RWPE2 (cell line): Measurements from ENCODE around the gene FUZ.

ENCODE experiments used
- ATAC-seq: fragments of 200-7000 bp; cut with Tn5 transposase; 3 replicates; pipeline ENCODE4 v1.9.1; 2021; ENCODE audit warnings: low read depth
- DNase-seq: peaks from one replicate; pipeline ENCODE4 v3.0.0-alpha.2; 2020; ENCODE audit warnings: low spot score
- H3K27ac ChIP-seq: fragments of 450-650 bp; 2 replicates; pipeline ENCODE4 v1.5.1; 2017; ENCODE audit warnings: mild to moderate bottlenecking; ENCODE audit not compliant: poor library complexity, severe bottlenecking
- H3K27me3 ChIP-seq: fragments of 250-450 bp; sonication (Bioruptor Pico); 2 replicates; pipeline ENCODE4 v1.5.1; 2021; ENCODE audit warnings: mild to moderate bottlenecking, moderate library complexity; ENCODE audit not compliant: insufficient read depth, poor library complexity, severe bottlenecking
- H3K36me3 ChIP-seq: fragments of 250-450 bp; sonication (Bioruptor Pico); 2 replicates; pipeline ENCODE4 v1.5.1; 2020; ENCODE audit warnings: low read depth, mild to moderate bottlenecking, moderate library complexity
- H3K4me1 ChIP-seq: fragments of 250-450 bp; sonication (Bioruptor Pico); 2 replicates; pipeline ENCODE4 v1.5.1; 2021; ENCODE audit warnings: mild to moderate bottlenecking, moderate library complexity; ENCODE audit not compliant: insufficient read depth, poor library complexity, severe bottlenecking
- H3K4me3 ChIP-seq: fragments of 250-450 bp; sonication (Bioruptor Pico); 2 replicates; pipeline ENCODE4 v1.5.1; 2021; ENCODE audit warnings: mild to moderate bottlenecking, moderate library complexity; ENCODE audit not compliant: severe bottlenecking
- H3K9me3 ChIP-seq: fragments of 250-450 bp; sonication (Bioruptor Pico); 2 replicates; pipeline ENCODE4 v1.5.1; 2021; ENCODE audit warnings: mild to moderate bottlenecking, moderate library complexity; ENCODE audit not compliant: severe bottlenecking
- TF ChIP-seq, protein P1 (sequence below): fragments of 450-650 bp; IDR thresholded peaks from one replicate; pipeline ENCODE4 v1.5.1; 2017; ENCODE audit warnings: mild to moderate bottlenecking, moderate library complexity; ENCODE audit not compliant: poor library complexity, severe bottlenecking

The FUZ gene

DNA sequence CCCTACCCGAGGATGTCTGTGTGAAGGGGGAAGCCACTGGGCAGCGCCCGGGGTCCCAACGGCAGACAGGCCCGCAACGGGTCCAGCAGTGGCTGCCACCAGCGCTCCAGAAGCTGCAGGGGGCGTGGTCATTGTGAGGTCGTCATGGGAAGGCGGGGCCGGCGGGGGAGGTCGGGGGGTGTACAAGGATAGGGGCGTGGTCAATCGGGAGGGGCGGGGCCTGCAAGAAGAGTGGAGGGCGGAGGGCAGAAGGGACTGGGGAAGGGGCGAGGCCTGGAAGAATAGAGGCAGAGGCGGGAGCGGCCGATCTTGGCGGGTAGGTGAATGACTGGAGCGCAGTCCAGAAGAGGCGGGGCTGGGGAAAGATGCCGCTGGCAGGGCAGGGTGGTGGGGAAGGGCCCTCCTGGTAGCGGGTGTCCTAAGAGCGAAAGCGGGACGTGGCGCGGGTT lies 4.4 kb downstream of the FUZ start:
- Histone ChIP-seq H3K4me1 (peaks cover under 1% of the 10 kb centered on the region), H3K9me3 (no peaks in the 10 kb centered on the region), H3K27ac (no peak overlapping the region), H3K27me3 (no peaks in the 10 kb centered on the region), H3K36me3 (peaks cover 20% of the 10 kb centered on the region), H3K4me3 (peak overlapping the region; percentile 39)
- DNase-seq (peak; percentile 93), ATAC-seq (peak; percentile 51)
- TF ChIP-seq, protein P1, sequence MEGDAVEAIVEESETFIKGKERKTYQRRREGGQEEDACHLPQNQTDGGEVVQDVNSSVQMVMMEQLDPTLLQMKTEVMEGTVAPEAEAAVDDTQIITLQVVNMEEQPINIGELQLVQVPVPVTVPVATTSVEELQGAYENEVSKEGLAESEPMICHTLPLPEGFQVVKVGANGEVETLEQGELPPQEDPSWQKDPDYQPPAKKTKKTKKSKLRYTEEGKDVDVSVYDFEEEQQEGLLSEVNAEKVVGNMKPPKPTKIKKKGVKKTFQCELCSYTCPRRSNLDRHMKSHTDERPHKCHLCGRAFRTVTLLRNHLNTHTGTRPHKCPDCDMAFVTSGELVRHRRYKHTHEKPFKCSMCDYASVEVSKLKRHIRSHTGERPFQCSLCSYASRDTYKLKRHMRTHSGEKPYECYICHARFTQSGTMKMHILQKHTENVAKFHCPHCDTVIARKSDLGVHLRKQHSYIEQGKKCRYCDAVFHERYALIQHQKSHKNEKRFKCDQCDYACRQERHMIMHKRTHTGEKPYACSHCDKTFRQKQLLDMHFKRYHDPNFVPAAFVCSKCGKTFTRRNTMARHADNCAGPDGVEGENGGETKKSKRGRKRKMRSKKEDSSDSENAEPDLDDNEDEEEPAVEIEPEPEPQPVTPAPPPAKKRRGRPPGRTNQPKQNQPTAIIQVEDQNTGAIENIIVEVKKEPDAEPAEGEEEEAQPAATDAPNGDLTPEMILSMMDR: no peak

DNA sequence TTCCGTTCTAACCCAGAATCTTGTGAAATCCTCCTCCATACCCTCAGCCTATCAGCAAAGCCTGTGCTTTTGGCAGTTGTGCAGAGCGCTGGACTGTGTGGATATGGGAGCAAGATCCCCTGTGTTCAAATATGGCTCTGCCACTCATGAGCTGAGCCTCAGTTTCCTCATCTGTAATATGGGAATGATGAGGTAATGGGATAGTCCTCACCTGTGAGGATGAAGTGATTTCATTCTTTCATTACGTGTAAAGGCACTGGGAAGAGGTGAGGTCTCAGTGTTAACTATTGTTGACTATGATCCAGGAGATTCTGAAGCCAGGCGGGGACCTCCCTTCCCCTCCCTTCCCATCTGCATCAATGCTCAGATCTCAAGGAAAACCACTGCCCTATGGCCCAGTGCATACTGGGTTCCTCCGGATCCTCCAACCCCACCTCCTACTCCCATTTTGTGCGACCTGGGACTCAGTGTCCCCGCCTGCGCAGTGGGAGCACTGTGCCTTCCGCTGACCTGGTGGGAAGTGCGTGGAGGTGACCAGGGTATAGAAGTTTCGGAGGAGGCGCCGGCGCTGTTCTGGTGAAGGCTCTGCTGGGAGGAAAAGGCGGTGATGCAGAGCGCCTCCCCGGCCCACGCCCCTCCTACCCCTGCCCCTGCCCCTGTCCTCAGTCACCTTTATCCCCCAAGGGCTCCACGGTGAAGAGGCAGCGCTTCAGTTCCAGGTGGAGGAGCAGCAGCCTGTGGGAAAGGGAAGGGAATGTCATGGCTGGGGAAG lies 5.0 kb downstream of the FUZ start:
- Histone ChIP-seq H3K4me3 (peak overlapping the region; percentile 39), H3K27ac (no peak overlapping the region), H3K27me3 (no peaks in the 10 kb centered on the region), H3K4me1 (no peaks in the 10 kb centered on the region), H3K36me3 (peaks cover 24% of the 10 kb centered on the region), H3K9me3 (no peaks in the 10 kb centered on the region)
- no peak for DNase-seq
- TF ChIP-seq, protein P1: no peak
- ATAC-seq: no peak

DNA sequence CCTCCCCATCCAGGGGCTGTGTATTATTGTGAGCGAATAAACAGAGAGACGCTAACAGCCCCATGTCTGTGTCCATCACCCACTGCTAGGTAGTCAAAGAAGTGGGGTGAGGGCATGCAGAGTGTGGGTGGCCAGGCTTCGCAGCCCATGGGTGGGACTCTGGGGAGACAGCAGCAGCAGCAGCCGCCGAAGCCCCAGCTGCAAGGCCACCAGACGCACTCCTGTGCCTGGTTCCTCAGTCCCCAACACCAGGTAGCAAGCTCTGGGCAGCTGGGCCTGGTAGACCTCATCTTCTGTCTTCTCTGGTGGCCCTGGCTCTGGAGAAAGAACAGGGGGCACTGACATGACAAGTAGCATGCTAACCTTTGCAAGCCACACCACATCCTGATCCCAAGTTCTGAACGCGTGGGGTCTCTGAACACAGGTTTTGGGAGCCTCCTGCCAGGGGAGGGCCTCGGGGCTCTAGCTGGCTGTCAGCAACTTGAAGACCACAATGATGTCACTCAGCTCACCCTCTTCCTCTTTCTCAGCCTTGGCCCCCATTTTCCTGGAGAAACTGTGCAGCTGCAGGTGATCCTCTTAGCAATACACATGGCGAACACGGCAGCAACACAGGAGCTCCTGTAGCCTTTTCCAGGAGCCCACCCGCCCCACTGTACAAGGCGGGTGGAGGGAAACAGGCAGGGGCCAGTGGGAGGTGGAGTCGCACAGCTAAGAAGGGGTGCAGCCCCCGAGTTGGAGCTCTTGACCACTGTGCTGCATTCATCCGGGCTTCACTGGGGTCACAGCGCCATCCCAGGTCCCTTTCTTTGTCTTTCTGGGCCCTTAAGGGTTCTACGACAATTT lies 5.8 kb downstream of the FUZ start:
- H3K27me3 ChIP-seq: no peaks in the 10 kb centered on the region
- H3K9me3 ChIP-seq: no peaks in the 10 kb centered on the region
- H3K4me1 ChIP-seq: no peaks in the 10 kb centered on the region
- ATAC-seq (no peak), DNase-seq (no peak)
- H3K4me3 ChIP-seq: no peak overlapping the region
- TF ChIP-seq, protein P1: no peak
- H3K36me3 ChIP-seq: peaks cover 29% of the 10 kb centered on the region
- H3K27ac ChIP-seq: no peak overlapping the region

DNA sequence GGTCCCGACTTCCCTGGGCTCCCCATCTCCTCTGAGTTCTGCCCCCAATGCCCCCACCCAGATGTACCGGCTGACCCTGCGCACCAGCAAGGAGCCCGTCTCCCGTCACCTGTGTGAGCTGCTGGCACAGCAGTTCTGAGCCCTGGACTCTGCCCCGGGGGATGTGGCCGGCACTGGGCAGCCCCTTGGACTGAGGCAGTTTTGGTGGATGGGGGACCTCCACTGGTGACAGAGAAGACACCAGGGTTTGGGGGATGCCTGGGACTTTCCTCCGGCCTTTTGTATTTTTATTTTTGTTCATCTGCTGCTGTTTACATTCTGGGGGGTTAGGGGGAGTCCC lies 6.5 kb downstream of the FUZ start:
- DNase-seq (no peak), ATAC-seq (no peak)
- Histone ChIP-seq H3K36me3 (peaks cover 31% of the 10 kb centered on the region), H3K9me3 (no peaks in the 10 kb centered on the region), H3K27ac (no peak overlapping the region), H3K4me1 (no peaks in the 10 kb centered on the region), H3K4me3 (no peak overlapping the region), H3K27me3 (no peaks in the 10 kb centered on the region)
- TF ChIP-seq, protein P1: no peak
